SJCRH30 (cell line): Measurements from ENCODE around the gene DMBT1. TPM values are rescaled to one million over a fixed set of nuclear protein-coding genes. Genes with fewer than 3 reads are reported as not detected.

Experiments
- DNase-seq, 2 experiments: peaks; one replicate each; pipeline ENCODE4 v3.0.0-alpha.2; 2015 to 2020
- H3K27ac ChIP-seq: fragments of 250-450 bp; sonication (Bioruptor Pico); 2 replicates; pipeline ENCODE4 v1.5.1; 2020; ENCODE audit warnings: mild to moderate bottlenecking, moderate library complexity
- H3K27me3 ChIP-seq: fragments of 250-450 bp; sonication (Bioruptor Pico); 2 replicates; pipeline ENCODE4 v1.5.1; 2020; ENCODE audit warnings: mild to moderate bottlenecking, moderate library complexity
- H3K36me3 ChIP-seq: fragments of 250-450 bp; sonication (Bioruptor Pico); 2 replicates; pipeline ENCODE4 v1.5.1; 2020; ENCODE audit warnings: mild to moderate bottlenecking, moderate library complexity
- H3K4me1 ChIP-seq: fragments of 250-450 bp; sonication (Bioruptor Pico); 2 replicates; pipeline ENCODE4 v1.5.1; 2020; ENCODE audit warnings: mild to moderate bottlenecking, moderate library complexity
- H3K4me3 ChIP-seq: fragments of 250-450 bp; sonication (Bioruptor Pico); 2 replicates; pipeline ENCODE4 v1.5.1; 2020; ENCODE audit warnings: mild to moderate bottlenecking, moderate library complexity
- H3K9me3 ChIP-seq: fragments of 250-450 bp; sonication (Bioruptor Pico); replicated peaks from 2 replicates; pipeline ENCODE4 v1.5.1; 2020; ENCODE audit warnings: mild to moderate bottlenecking, moderate library complexity
- total RNA-seq: library from RNA; depleted of rRNA; stranded (reverse); fragments of >200 nt; shearing (Covaris generic); gene quantifications from 2 replicates; pipeline ENCODE4 v1.2.3, GENCODE V29; 2014; rRNA removed

DMBT1 gene
- 4.1 and 4.2 TPM in 2 replicates for total RNA-seq

GRCh38 chr10:122560279-122560804 is at the start of gene DMBT1:
TSS of gene DMBT1 (plus strand) at chr10:122560754. CDS start at chr10:122560771, 17 bp downstream.
- DNase-seq = no peak
- no peaks in the 10 kb centered on the region for H3K9me3 ChIP-seq
- peaks cover 13% of the 10 kb centered on the region; the same call in 1 of the 2 replicates for H3K27me3 ChIP-seq
- no peak within 1 kb of the TSS for H3K4me3 ChIP-seq
- H3K27ac ChIP-seq = no peak within 1 kb of the TSS
- no peaks in the 10 kb centered on the region for H3K4me1 ChIP-seq
- no peaks in the 10 kb centered on the region for H3K36me3 ChIP-seq

- no peaks in the 10 kb centered on the region for H3K9me3 ChIP-seq
Observed at GRCh38 chr10:122513053-122513452, 47.5 kb upstream of the DMBT1 start.

GRCh38 chr10:122514045-122514840 is 46.3 kb upstream of the DMBT1 start:
- Histone ChIP-seq H3K36me3 (no peaks in the 10 kb centered on the region), H3K9me3 (no peaks in the 10 kb centered on the region), H3K4me3 (no peak overlapping the region), H3K4me1 (peaks cover 15% of the 10 kb centered on the region), H3K27me3 (0 out of 2 replicates have a peak, but pooled peaks cover 3% of the 10 kb centered on the region), H3K27ac (no peak overlapping the region)
- DNase-seq = no peak

More at GRCh38 chr10:122513053-122513452, 47.5 kb upstream of the DMBT1 start:
- Histone ChIP-seq H3K27ac (no peak overlapping the region), H3K36me3 (no peaks in the 10 kb centered on the region), H3K27me3 (peaks cover 5% of the 10 kb centered on the region; the same call in 1 of the 2 replicates), H3K4me1 (peaks cover 15% of the 10 kb centered on the region), H3K4me3 (no peak overlapping the region)
- DNase-seq = no peak

- Histone ChIP-seq H3K36me3 (no peaks in the 10 kb centered on the region), H3K27ac (no peak overlapping the region), H3K27me3 (0 out of 2 replicates have a peak, but pooled peaks cover 3% of the 10 kb centered on the region), H3K9me3 (no peaks in the 10 kb centered on the region), H3K4me3 (no peak overlapping the region), H3K4me1 (peaks cover 15% of the 10 kb centered on the region)
- no peak for DNase-seq
Observed at GRCh38 chr10:122515022-122515424, 45.5 kb upstream of the DMBT1 start.

GRCh38 chr10:122515588-122516231 is 44.8 kb upstream of the DMBT1 start:
- Histone ChIP-seq H3K4me1 (peaks cover 15% of the 10 kb centered on the region), H3K9me3 (no peaks in the 10 kb centered on the region), H3K36me3 (no peaks in the 10 kb centered on the region), H3K4me3 (no peak overlapping the region), H3K27me3 (0 out of 2 replicates have a peak, but pooled peaks cover 7% of the 10 kb centered on the region), H3K27ac (no peak overlapping the region)
- DNase-seq = peak; percentile 49 to 50

GRCh38 chr10:122516734-122517133 is 43.8 kb upstream of the DMBT1 start:
- Histone ChIP-seq H3K36me3 (no peaks in the 10 kb centered on the region), H3K4me3 (no peak overlapping the region), H3K9me3 (no peaks in the 10 kb centered on the region), H3K27me3 (0 out of 2 replicates have a peak, but pooled peaks cover 4% of the 10 kb centered on the region), H3K4me1 (peaks cover 15% of the 10 kb centered on the region), H3K27ac (no peak overlapping the region)
- DNase-seq = no peak

GRCh38 chr10:122519144-122519543 is 41.4 kb upstream of the DMBT1 start:
- DNase-seq = no peak
- Histone ChIP-seq H3K36me3 (no peaks in the 10 kb centered on the region), H3K27ac (no peak overlapping the region), H3K27me3 (0 out of 2 replicates have a peak, but pooled peaks cover 6% of the 10 kb centered on the region), H3K9me3 (no peaks in the 10 kb centered on the region), H3K4me3 (no peak overlapping the region), H3K4me1 (peaks cover 15% of the 10 kb centered on the region)

GRCh38 chr10:122519873-122520272 is 40.7 kb upstream of the DMBT1 start:
- no peak overlapping the region for H3K27ac ChIP-seq
- H3K36me3 ChIP-seq = no peaks in the 10 kb centered on the region
- DNase-seq = no peak
- no peaks in the 10 kb centered on the region for H3K9me3 ChIP-seq
- 0 out of 2 replicates have a peak, but pooled peaks cover 6% of the 10 kb centered on the region for H3K27me3 ChIP-seq
- H3K4me1 ChIP-seq = peaks cover 15% of the 10 kb centered on the region
- H3K4me3 ChIP-seq = no peak overlapping the region

GRCh38 chr10:122521011-122521410 is 39.5 kb upstream of the DMBT1 start:
- Histone ChIP-seq H3K27me3 (0 out of 2 replicates have a peak, but pooled peaks cover 6% of the 10 kb centered on the region), H3K4me1 (peaks cover 6% of the 10 kb centered on the region), H3K9me3 (no peaks in the 10 kb centered on the region), H3K36me3 (no peaks in the 10 kb centered on the region), H3K27ac (no peak overlapping the region), H3K4me3 (no peak overlapping the region)
- no peak for DNase-seq

GRCh38 chr10:122524811-122525210 is 35.7 kb upstream of the DMBT1 start:
- H3K27ac ChIP-seq = no peak overlapping the region
- DNase-seq = no peak
- no peaks in the 10 kb centered on the region; the same call in 1 of the 2 replicates for H3K4me1 ChIP-seq
- H3K27me3 ChIP-seq = peaks cover 6% of the 10 kb centered on the region; the same call in 1 of the 2 replicates
- no peak overlapping the region for H3K4me3 ChIP-seq
- H3K36me3 ChIP-seq = no peaks in the 10 kb centered on the region
- H3K9me3 ChIP-seq = no peaks in the 10 kb centered on the region

GRCh38 chr10:122525788-122526187 is 34.8 kb upstream of the DMBT1 start:
- H3K27me3 ChIP-seq = peaks cover 3% of the 10 kb centered on the region; the same call in 1 of the 2 replicates
- no peaks in the 10 kb centered on the region for H3K9me3 ChIP-seq
- H3K27ac ChIP-seq = no peak overlapping the region
- H3K4me3 ChIP-seq = no peak overlapping the region
- H3K36me3 ChIP-seq = no peaks in the 10 kb centered on the region
- DNase-seq = peak; percentile 45 to 66
- no peaks in the 10 kb centered on the region; the same call in 1 of the 2 replicates for H3K4me1 ChIP-seq

- no peaks in the 10 kb centered on the region; the same call in 1 of the 2 replicates for H3K4me1 ChIP-seq
- no peaks in the 10 kb centered on the region for H3K9me3 ChIP-seq
- peaks cover 3% of the 10 kb centered on the region; the same call in 1 of the 2 replicates for H3K27me3 ChIP-seq
- no peak for DNase-seq
- H3K36me3 ChIP-seq = no peaks in the 10 kb centered on the region
- no peak overlapping the region for H3K4me3 ChIP-seq
- no peak overlapping the region for H3K27ac ChIP-seq
Observed at GRCh38 chr10:122526892-122527291, 33.7 kb upstream of the DMBT1 start.

- H3K4me3 ChIP-seq = no peak overlapping the region
- H3K4me1 ChIP-seq = no peaks in the 10 kb centered on the region; the same call in 1 of the 2 replicates
- H3K27ac ChIP-seq = no peak overlapping the region
- H3K9me3 ChIP-seq = no peaks in the 10 kb centered on the region
- DNase-seq = no peak
- H3K36me3 ChIP-seq = no peaks in the 10 kb centered on the region
- no peaks in the 10 kb centered on the region; the same call in 1 of the 2 replicates for H3K27me3 ChIP-seq
Observed at GRCh38 chr10:122530177-122530576, 30.4 kb upstream of the DMBT1 start.

- Histone ChIP-seq H3K4me1 (no peaks in the 10 kb centered on the region; the same call in 1 of the 2 replicates), H3K27ac (no peak overlapping the region), H3K4me3 (no peak overlapping the region), H3K9me3 (no peaks in the 10 kb centered on the region), H3K27me3 (no peaks in the 10 kb centered on the region; the same call in 1 of the 2 replicates), H3K36me3 (no peaks in the 10 kb centered on the region)
- DNase-seq = no peak
Observed at GRCh38 chr10:122531261-122531660, 29.3 kb upstream of the DMBT1 start.
